Effector CD8-positive, alpha-beta T cell (primary cell): Measurements from ENCODE around the gene ZBTB7A.

Experiments
- DNase-seq: peaks from one replicate; lab custom pipeline; 2025; lab: John Stamatoyannopoulos, UW
- total RNA-seq, 4 experiments: gene quantifications; one replicate each; lab custom pipeline; 2026; lab: John Stamatoyannopoulos, UW

The ZBTB7A gene
- total RNA-seq = 61.0 to 118 (median 83.2) reads per million in 4 experiments

- DNase-seq = peak; percentile 73
Measured at GRCh38 chr19:4066682-4067395, at the start of gene ZBTB7A. ZBTB7A (minus strand) TSS chr19:4066899; CDS start chr19:4055232, 11,667 bp downstream.

GRCh38 chr19:4115818-4116385 lies 49.2 kb upstream of the ZBTB7A start:
- DNase-seq = no peak

GRCh38 chr19:4115050-4115817 lies 48.5 kb upstream of the ZBTB7A start:
- DNase-seq = peak; percentile 50

GRCh38 chr19:4114181-4114580 lies 47.5 kb upstream of the ZBTB7A start:
- no peak for DNase-seq

- no peak for DNase-seq
Measured at GRCh38 chr19:4113398-4114088, 46.8 kb upstream of the ZBTB7A start.

GRCh38 chr19:4112367-4112766 lies 45.7 kb upstream of the ZBTB7A start:
- no peak for DNase-seq

- no peak for DNase-seq
Measured at GRCh38 chr19:4109626-4109945, 42.9 kb upstream of the ZBTB7A start.

GRCh38 chr19:4108767-4109625 lies 42.3 kb upstream of the ZBTB7A start:
- peak; percentile 63 for DNase-seq

- DNase-seq = no peak
Measured at GRCh38 chr19:4103080-4103433, 36.4 kb upstream of the ZBTB7A start.

- DNase-seq = no peak
Measured at GRCh38 chr19:4102339-4103079, 35.8 kb upstream of the ZBTB7A start.

GRCh38 chr19:4101496-4101770 lies 34.7 kb upstream of the ZBTB7A start:
- no peak for DNase-seq

GRCh38 chr19:4100647-4101495 lies 34.2 kb upstream of the ZBTB7A start:
- no peak for DNase-seq

- DNase-seq = no peak
Measured at GRCh38 chr19:4099041-4099764, 32.5 kb upstream of the ZBTB7A start.

GRCh38 chr19:4098493-4098892 lies 31.8 kb upstream of the ZBTB7A start:
- no peak for DNase-seq

GRCh38 chr19:4097501-4097900 lies 30.8 kb upstream of the ZBTB7A start:
- DNase-seq = no peak

GRCh38 chr19:4096049-4096892 lies 29.6 kb upstream of the ZBTB7A start:
- no peak for DNase-seq

GRCh38 chr19:4095488-4095844 lies 28.8 kb upstream of the ZBTB7A start:
- no peak for DNase-seq

- DNase-seq = no peak
Measured at GRCh38 chr19:4094761-4095487, 28.2 kb upstream of the ZBTB7A start.
